ENCODE data around the gene NBAS.
"Not testable (repeated sequence)": the region's sequence is repeated elsewhere in the genome, so short reads cannot be mapped to it uniquely, and the experiment has no call there.

NBAS gene

GRCh38 chr2:15557887-15558311 lies 3.2 kb downstream of the NBAS start:
- no peak for DNase-seq

DNA sequence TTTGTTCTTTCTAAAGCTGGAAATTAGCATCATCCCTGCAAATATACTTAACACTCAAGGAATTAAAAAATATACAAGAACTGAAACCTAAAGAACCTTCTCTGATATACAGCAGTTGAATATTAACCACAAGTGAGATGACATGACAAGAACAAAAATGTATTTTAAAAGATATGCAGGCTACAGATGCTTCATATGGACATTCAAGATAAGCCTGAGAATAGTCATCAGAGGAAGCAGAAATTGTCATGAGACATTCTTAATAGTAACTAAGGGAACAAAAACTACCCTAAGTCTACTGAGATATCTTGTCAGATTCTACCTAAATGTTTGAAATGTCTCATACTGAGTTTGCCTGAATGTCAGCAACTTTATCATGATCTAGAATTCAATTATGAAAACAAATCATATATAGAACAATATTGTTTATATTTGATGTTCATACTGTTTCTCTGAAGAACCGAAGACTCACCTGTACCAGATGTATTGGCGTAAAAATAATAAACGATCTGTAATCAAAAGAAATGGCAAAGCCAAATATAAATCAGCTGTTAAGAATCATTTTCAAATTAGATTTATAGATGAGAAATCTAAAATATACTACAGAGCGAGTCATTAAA lies 4.7 kb downstream of the NBAS start:
- DNase-seq: no peak

- DNase-seq: no peak
These were observed 5.4 kb downstream of the NBAS start for GRCh38 chr2:15555760-15556193.

- DNase-seq: peak; percentile 64
These were observed 6.5 kb downstream of the NBAS start for GRCh38 chr2:15554525-15555218.

DNA sequence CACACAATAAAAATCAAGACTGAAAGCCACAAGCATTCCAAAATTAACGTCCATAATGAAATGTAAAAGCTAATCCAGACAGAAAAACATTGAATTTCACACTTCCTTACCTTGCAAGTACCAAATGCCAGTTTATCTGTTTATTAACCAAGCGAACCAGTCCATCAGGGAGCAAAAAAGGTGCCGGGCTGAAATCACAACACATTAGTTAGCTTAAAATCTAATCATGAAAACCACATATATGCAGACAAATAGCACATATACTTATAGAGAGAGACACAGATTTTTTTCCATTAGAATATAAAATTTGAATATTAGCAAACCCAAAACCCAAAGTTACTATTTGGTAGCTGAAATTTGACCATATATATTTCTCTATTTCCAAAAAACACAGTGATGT lies 7.2 kb downstream of the NBAS start:
- DNase-seq: no peak

DNA sequence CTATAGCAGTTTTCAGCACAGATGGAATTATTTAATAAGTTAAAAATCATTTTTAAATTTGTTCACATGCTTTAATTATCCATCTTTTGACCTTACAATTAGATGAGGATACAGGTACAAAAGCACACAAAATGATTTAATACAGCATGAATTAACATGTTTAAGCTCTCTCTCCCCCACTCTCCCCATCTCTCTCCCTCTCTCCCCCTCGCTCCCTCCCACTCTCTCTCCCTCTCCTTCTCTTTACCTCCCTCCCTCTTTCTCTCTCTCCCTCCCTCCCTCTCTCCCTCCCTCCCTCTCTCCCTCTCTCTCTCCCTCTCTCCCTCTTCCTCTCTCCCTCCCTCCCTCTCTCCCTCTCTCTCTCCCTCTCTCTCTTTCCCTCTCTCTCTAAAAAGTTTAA lies 7.6 kb downstream of the NBAS start:
- no peak for DNase-seq

- DNase-seq: no peak
These were observed 12.2 kb downstream of the NBAS start for GRCh38 chr2:15548974-15549373.

DNA sequence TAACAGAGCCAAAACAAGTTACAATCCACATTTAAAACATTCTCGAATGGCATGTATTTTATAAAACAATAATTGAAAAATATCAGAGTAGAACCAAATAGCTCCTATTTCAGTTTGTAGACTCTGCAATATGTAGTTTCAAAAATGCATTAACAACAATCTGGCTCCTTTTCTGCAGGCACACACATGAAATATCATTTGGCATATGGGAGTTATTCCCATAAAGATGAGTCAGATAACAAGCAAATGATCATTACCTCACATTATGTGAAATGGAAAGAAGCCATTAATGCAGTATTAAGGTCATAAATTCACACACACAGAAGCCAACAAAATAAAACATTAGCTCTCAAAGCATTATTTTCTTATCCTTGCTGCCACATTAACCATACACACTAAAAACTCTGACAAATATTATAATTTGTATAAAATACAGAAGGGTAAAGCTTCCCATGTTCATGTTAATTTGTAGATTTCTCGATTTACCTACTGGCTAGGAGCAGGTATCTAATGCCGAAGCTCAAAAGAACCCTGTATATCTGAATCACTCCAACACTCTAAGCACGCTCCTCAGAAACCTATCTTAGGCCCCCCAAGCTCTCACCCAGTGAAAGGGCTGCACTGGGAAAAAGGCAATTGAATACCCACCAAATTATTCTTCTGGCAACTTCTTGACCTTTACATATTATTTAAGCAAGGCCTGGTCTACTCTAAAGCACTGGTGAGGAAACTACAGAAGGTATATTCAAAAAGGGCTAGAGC lies 13.8 kb downstream of the NBAS start:
- DNase-seq: peak; percentile 27

GRCh38 chr2:15546297-15547098 lies 14.6 kb downstream of the NBAS start:
- DNase-seq: no peak

DNA sequence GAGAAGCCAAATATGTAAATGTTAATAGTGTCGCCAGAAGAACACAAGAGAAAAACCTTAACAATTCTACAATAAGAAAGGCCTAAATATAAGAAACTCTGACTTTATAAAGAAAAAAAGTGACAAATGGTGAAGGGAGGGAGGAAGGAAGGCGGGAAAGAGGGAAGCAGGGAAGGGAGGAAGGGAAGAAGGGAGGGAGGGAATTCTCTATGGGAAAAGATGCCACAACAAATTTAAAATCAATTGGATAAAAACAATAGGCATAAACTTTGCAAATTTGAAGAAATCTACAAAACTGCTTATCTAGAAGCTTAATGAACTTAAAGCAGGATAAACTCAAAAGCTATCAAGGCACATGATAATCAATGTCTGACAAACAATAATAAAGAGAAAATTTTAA lies 16.9 kb downstream of the NBAS start:
- no peak for DNase-seq

GRCh38 chr2:15543541-15543940 lies 17.6 kb downstream of the NBAS start:
- DNase-seq: no peak

GRCh38 chr2:15543053-15543452 lies 18.1 kb downstream of the NBAS start:
- no peak for DNase-seq

DNA sequence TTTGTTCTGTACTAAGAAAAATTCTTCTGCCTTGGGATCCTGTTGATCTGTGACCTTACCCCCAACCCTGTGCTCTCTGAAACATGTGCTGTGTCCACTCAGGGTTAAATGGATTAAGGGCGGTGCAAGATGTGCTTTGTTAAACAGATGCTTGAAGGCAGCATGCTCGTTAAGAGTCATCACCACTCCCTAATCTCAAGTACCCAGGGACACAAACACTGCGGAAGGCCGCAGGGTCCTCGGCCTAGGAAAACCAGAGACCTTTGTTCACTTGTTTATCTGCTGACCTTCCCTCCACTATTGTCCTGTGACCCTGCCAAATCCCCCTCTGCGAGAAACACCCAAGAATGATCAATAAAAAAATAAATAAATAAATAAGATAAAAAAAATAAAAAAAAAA lies 18.9 kb downstream of the NBAS start:
- not testable (repeated sequence) for DNase-seq

DNA sequence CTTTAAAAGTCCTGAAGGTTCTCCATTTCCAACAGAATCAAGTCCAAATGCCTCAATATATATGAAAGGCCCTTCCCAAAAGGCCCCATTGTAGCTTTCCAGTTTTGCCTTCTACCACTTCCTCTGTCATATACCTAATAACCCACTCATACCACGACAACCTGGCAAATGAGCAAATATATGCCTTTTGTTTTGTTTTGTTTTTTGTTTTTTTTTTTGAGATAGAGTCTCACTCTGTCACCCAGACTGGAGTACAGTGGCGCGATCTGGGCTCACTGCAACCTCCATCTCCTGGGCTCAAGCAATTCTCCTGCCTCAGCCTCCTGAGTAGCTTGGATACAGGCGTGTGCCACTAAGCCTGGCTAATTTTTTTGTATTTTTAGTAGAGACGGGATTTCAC lies 20.6 kb downstream of the NBAS start:
- DNase-seq: not testable (repeated sequence)

GRCh38 chr2:15539999-15540398 lies 21.1 kb downstream of the NBAS start:
- no peak for DNase-seq

DNA sequence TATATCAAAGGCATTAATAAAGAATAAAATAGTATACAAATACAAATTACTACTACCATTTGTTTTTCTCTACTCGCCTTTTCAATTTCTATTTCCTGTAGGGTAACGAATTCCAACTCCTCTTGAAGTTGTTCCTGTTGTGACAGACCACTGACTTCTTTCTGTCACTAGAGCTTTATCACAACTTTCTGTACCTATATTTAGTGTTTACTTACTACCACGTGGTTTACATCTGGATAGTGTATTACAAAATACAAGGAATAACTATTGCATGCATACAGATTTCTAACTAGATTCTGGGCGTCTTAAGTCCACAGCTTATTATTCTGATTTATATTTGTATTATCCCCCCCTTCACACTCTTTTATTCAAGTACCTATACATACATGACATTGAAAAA lies 22.3 kb downstream of the NBAS start:
- no peak for DNase-seq

DNA sequence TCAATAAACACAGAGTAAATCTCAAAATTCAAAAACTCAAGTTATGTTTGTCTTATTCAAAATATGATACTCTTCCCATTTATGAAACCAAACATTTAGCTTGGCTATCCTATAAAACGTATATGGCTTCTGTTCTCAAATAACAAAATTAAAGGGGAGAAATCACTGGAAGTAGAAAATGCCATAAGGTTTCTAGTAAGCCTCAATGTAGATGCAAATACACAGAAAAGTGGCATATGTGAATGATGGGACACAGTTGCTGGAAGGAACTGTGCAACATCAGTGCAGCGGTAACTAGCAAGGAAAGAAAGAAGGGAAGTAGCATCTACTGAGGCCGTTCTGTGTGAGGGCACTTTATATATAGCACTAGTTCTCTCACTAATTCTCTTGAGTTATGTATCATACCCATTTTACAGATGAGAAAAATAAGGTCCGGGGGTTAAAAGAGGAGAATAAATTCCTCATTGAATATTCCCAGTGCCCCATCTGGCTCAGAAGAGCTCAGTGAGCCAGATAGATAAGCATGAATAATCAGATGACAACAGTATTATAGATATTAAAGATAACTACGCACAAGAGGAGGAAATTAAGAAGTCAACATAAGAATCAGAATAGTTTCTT lies 27.2 kb downstream of the NBAS start:
- DNase-seq: no peak

- no peak for DNase-seq
These were observed 28.1 kb downstream of the NBAS start for GRCh38 chr2:15532996-15533395.

DNA sequence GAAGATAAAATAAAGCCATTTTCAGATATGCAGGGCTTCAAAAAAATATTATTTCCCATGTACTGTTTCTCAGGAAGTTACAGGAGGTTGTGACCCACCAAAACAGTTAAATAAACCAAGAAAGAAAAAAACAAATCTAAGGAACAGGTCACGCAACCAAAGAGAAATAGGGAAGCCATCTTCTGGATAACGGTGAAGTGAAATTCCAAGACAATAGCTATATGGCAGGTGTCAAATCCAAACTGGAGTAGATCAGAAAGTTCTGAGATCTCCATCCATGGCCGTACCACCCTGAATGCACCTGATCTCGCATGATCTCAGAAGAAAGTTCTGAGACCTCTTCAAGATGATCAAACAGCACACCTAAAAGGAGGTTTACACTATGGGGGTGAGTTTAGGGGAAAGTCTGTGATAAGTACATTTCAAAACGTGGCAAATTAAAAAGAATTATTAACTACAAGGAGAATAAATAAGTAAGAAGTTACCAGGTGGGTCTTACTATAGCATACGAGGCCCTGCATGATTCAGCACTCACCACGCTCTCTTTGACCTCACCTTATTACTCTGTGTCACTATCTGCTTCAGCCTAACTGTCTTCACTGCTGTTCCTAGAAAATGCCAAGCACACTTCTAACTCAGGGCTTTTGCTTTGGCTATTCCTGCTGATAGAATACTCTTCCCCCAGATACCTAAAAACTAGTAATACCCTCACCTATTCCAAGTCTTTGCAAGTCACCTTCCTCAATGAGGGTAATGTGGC lies 29.9 kb downstream of the NBAS start:
- DNase-seq: no peak

DNA sequence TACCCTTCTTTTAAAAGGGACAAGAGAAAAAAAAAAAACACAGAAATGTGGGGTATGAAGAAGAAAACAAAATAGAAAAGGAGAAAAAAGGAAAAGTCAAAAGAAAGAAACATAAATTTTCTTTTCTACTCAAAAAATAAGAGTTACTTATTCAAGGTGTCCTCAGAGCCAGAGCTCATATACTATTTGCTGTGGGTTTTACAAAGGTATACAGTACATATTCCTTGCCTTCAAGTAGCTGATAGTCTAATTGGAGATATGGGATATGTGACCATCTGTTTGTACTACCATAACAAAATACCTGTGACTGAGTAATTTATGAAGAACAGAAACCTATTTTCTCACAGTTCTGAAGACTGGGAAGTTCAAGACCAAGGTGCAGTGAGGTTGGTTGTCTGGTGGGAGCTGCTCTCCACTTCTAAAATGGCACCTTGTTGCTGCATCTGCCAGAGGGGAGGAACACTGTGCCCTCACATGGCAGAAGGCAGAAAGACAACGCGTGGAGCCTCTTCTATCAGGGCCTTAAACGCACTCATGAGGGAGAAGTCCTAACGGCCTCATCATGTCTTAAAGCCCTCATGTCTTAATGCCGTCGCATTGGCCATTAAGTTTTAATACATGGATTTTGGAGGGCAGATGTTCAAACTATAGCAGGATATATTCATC lies 33.9 kb downstream of the NBAS start:
- no peak for DNase-seq

- DNase-seq: no peak
These were observed 39.4 kb downstream of the NBAS start for GRCh38 chr2:15521641-15522181.
